K562 (cell line): ENCODE data around the gene AGPAT2. TPM values are rescaled to one million over a fixed set of nuclear protein-coding genes. Genes with fewer than 3 reads are reported as not detected.

Experiments
- ARHGAP35 ChIP-seq: fragments of 450-650 bp; IDR thresholded peaks from 2 replicates; pipeline ENCODE4 v1.6.1; 2018; ENCODE audit not compliant: partially characterized antibody
- ARID4B ChIP-seq: sonication (generic); formaldehyde crosslinking; IDR thresholded peaks from 2 replicates; pipeline ENCODE4 v1.8.0; 2022; ENCODE audit warnings: mild to moderate bottlenecking, missing genetic modification reagents
- BACH1 ChIP-seq: fragments of 200-800 bp; sonication (Bioruptor generic); IDR thresholded peaks from 2 replicates; pipeline ENCODE4 v1.6.1; 2016; ENCODE audit warnings: missing genetic modification characterization, missing compliant biosample characterization
- HNRNPL ChIP-seq: fragments of 200-400 bp; formaldehyde crosslinking; IDR thresholded peaks from 2 replicates; pipeline ENCODE4 v1.6.1; 2017; ENCODE audit warnings: low read depth, mild to moderate bottlenecking, low read length
- PRPF4 ChIP-seq: fragments of 200-400 bp; formaldehyde crosslinking; IDR thresholded peaks from one replicate; pipeline ENCODE4 v1.6.1; 2017; ENCODE audit warnings: low read length, low read depth, mild to moderate bottlenecking; ENCODE audit not compliant: insufficient read depth, poor library complexity, severe bottlenecking
- SIN3A ChIP-seq, 2 experiments: fragments of 150-350 bp in 1 of 2; IDR thresholded peaks; 2 replicates each; pipeline ENCODE4 v1.6.1; 2011 to 2016; ENCODE audit warnings: borderline replicate concordance in 2 of 2, low read depth in 2 of 2, low read length in 2 of 2, mild to moderate bottlenecking in 2 of 2, moderate library complexity in 2 of 2; ENCODE audit not compliant: control insufficient read depth in 1 of 2
- ZNF146 ChIP-seq: IDR thresholded peaks from one replicate; pipeline ENCODE4 v1.6.1; 2018; ENCODE audit warnings: missing compliant biosample characterization; ENCODE audit not compliant: unreplicated experiment
- ZNF609 ChIP-seq: sonication (generic); formaldehyde crosslinking; IDR thresholded peaks from 2 replicates; pipeline ENCODE4 v1.8.1; 2023; ENCODE audit warnings: missing genetic modification reagents, mild to moderate bottlenecking, borderline replicate concordance
- polyA plus RNA-seq, 8 experiments: library from polyadenylated mRNA; depleted of rRNA in 4 of 8; stranded (reverse) in 5 of 8; unstranded in 3 of 8; fragments of >200 nt; fragmentation: Nextera tagmentation in 2 of 8; fragmentation: Illumina TruSeq in 1 of 8; extraction: Ambion mirVana in 2 of 8; extraction: Trizol in 1 of 8; gene quantifications; 2 replicates each; pipeline versions ENCODE4 v1.2.1 to v1.2.3, GENCODE V29; 2011 to 2014; ENCODE audit warnings: inconsistent platforms in 1 of 8, missing spikeins in 1 of 8
- total RNA-seq, 7 experiments: library from RNA; depleted of rRNA in 6 of 7; stranded (reverse); fragments of >200 nt in 6 of 7; fragmentation: Illumina TruSeq in 2 of 7; extraction: Trizol in 2 of 7; gene quantifications; 2 replicates each; pipeline versions ENCODE4 v1.2.1 to v1.2.3, GENCODE V29; 2011 to 2021; ENCODE audit warnings: low replicate concordance in 1 of 7
- TF ChIP-seq, protein P1 (sequence below): sonication (generic); formaldehyde crosslinking; IDR thresholded peaks from 2 replicates; pipeline ENCODE4 v1.8.0; 2022; ENCODE audit warnings: mild to moderate bottlenecking, missing genetic modification reagents

The AGPAT2 gene
- total and polyA plus RNA-seq, 9 of the 15 experiments (the other 6 are each of a cell fraction or from before 2014, with no cell fraction given), result 0.13 to 54.5 (median 23.9) TPM

DNA sequence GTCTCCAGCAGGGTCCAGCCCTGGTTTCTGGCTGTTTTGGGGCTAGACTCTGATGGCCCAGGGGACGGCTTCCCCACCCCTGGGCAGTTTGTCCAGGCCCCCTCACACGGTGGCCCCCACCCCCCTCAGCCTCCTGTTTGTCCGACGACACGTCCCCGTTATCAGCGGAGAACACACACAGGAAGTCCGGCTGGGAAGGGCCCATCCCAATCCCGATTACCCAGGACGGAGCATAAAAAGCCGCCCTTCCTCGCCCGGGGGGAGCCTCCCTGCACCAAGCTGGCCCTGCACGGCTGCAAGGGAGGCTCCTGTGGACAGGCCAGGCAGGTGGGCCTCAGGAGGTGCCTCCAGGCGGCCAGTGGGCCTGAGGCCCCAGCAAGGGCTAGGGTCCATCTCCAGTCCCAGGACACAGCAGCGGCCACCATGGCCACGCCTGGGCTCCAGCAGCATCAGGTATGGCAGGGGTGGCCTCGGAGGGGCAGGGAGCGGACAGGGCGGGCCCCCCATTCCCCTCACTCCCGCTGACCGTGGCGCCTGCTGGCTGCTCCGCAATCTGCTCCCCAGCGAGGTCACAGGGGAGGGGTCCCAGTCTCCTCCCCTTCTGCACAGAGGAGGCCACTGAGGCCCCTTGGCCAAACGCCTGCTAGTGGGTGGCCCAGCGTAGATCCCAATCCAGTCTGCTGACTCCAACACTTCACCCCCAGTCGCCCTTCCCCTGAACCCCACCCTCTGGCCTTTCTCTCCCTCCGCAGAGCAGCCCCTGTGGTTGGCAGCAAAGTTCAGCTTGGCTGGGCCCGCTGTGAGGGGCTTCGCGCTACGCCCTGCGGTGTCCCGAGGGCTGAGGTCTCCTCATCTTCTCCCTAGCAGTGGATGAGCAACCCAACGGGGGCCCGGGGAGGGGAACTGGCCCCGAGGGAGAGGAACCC lies 24.3 kb downstream of the AGPAT2 start, which contains the start of gene EGFL7 (continued):
- TF ChIP-seq, protein P1, sequence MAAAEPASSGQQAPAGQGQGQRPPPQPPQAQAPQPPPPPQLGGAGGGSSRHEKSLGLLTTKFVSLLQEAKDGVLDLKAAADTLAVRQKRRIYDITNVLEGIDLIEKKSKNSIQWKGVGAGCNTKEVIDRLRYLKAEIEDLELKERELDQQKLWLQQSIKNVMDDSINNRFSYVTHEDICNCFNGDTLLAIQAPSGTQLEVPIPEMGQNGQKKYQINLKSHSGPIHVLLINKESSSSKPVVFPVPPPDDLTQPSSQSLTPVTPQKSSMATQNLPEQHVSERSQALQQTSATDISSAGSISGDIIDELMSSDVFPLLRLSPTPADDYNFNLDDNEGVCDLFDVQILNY (CRISPR knock-in tag), result no peak
- TF ChIP-seq BACH1 (tag) (no peak), HNRNPL (peak; percentile 83; the same call in 1 of the 2 replicates), PRPF4 (peak; percentile 35), ARHGAP35 (no peak), ZNF609 (CRISPR knock-in tag) (no peak), SIN3A (IDR thresholded peaks at IDR 0.05; ENCODE audit: borderline replicate concordance in 2 of 2, control insufficient read depth in 1 of 2, low read depth in 2 of 2, low read length in 2 of 2) (peak; percentile 45 to 61; a peak in 2 of 4 replicates), ARID4B (CRISPR knock-in tag) (peak; percentile 68; the same call in 1 of the 2 replicates), ZNF146 (CRISPR knock-in tag) (peak; percentile 20)
